ENCODE data around the gene TTLL12.

The TTLL12 gene

DNA sequence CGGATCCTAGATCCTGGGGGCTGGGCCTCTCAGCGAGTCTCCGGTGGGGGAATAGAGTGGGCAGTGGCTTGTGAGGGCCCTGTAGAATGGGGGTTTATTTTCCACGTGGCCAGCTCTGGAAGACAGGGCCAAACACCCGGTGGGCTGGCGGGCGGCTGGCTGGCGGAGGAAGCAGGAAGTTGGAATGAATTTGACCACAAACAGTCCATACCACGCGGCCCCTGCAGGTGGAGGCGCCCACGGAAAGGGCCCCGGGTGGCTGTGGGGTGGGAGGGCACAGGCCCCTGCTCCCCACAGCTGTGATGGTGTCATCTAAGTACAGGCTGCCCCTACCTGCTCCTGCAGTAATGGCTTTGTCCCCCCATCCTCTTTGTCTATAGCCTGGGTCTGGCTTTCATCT lies 58.8 kb downstream of the TTLL12 start:
- H3K9me3 Mint-ChIP-seq, result no peaks in the 10 kb centered on the region
- no peak overlapping the region for H3K4me3 Mint-ChIP-seq
- peaks cover 9% of the 10 kb centered on the region for H3K36me3 Mint-ChIP-seq (ENCODE audit: insufficient read depth)
- H3K4me1 Mint-ChIP-seq (ENCODE audit: low read depth in 2 of 2), result no peaks in the 10 kb centered on the region
- H3K27me3 Mint-ChIP-seq, result no peaks in the 10 kb centered on the region
- ATAC-seq (replicated peaks), result no peak
- DNase-seq, result no peak
- no peak overlapping the region for H3K27ac Mint-ChIP-seq

DNA sequence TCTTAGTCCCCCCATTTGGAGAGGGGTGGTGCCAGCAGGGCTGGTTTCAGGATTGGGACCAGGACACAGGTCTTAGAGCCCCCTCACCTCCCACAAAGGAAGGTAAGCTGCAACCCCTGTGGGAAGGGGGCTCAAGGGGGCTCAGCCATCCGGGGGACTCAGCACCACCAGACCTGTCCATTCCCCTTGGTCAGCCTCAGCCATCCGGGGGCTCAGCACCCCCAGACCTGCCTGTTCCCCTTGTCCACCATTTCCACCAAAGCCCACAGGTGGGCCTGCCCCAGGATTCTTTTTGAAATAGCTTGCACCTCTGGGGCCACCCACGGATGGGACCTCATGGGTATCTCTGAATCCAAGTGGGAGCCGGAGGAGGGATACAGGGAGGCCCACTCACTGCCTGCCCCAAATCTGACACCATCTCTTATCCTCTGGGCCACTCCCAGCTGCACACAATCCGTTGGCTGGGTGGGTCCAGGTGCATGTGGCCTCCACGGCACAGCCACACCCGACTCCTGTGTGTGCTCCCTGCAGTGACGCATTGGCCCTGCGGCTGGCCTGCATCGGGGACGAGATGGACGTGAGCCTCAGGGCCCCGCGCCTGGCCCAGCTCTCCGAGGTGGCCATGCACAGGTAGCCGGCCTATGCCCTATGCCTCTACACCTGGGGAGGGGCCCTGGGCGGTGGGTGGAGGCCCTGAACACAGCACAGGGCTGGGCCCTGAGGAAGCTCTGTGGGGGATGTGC lies 59.6 kb downstream of the TTLL12 start:
- H3K27me3 Mint-ChIP-seq, result no peaks in the 10 kb centered on the region
- no peaks in the 10 kb centered on the region for H3K4me1 Mint-ChIP-seq (ENCODE audit: low read depth in 2 of 2)
- DNase-seq (no peak), ATAC-seq (replicated peaks) (no peak)
- no peaks in the 10 kb centered on the region for H3K9me3 Mint-ChIP-seq
- H3K4me3 Mint-ChIP-seq, result no peak overlapping the region
- no peak overlapping the region for H3K27ac Mint-ChIP-seq
- peaks cover 9% of the 10 kb centered on the region for H3K36me3 Mint-ChIP-seq (ENCODE audit: insufficient read depth)

DNA sequence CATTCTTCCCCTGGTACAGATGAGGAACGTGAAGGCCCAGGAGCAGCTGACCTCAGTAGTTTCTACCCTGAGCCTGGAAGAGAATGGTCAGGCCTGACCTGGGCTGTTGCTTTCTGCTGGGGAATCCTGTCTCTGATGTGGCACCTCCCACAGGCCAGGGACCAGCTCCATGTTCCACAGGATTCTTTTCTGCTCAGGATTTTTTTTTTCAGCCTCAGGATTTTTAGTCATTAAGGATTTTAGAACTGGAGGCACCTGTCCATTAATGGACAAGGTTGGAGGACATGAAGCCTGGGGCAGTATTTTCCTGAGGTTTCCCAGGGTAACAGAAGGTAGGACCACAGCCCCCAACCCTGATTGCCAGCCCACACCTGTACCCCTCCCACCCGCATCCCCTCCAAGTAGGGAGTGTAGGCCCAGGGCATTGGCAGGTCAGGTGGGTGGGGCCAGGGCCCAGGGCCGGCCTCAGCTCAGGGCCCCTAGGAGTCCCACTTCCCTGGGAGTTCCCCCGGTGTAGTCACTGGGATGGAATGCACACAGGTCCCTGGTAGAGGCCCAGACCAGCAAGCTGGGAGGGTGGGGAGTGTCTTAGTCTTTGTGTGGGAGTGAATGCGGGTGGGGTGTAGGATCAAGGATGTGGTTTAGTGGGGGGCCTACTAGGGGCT lies 60.3 kb downstream of the TTLL12 start:
- Mint-ChIP-seq H3K4me3 (no peak overlapping the region), H3K27me3 (no peaks in the 10 kb centered on the region), H3K36me3 (ENCODE audit: insufficient read depth) (peaks cover 9% of the 10 kb centered on the region), H3K4me1 (ENCODE audit: low read depth in 2 of 2) (no peaks in the 10 kb centered on the region), H3K27ac (no peak overlapping the region), H3K9me3 (no peaks in the 10 kb centered on the region)
- DNase-seq, result no peak
- no peak for ATAC-seq (replicated peaks)

DNA sequence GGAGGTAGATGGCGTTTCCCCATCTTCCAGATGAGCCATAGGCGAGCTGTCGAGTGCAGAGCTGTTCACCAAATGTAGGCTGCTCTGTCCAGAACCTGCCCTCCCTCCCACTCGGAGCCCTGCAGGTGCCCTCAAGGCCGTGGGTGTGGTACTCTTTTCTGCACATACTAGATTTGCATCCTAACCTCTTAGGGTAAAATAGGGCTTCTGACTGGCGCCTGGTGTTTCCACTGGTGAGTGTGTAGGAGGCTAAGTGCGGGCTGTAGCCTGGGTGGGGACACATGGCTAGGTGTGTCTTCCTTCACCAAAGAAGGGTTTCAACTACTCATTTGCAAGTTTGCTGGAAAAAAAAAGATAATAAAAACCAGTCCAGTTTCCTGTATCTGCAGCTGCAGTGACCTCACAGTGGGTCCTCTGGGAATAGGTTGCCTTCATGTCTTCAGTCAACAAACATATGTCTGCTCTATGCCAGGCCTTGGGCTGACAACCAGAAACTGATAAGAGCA lies 67.9 kb downstream of the TTLL12 start:
- H3K27ac Mint-ChIP-seq, result no peak overlapping the region
- H3K4me1 Mint-ChIP-seq (ENCODE audit: low read depth in 2 of 2), result peaks cover 0 to 1% of the 10 kb centered on the region in 2 donors
- DNase-seq (no peak), ATAC-seq (replicated peaks) (no peak)
- peaks cover 2% of the 10 kb centered on the region for H3K36me3 Mint-ChIP-seq (ENCODE audit: insufficient read depth)
- H3K27me3 Mint-ChIP-seq, result no peaks in the 10 kb centered on the region
- no peaks in the 10 kb centered on the region for H3K9me3 Mint-ChIP-seq
- H3K4me3 Mint-ChIP-seq, result no peak overlapping the region

DNA sequence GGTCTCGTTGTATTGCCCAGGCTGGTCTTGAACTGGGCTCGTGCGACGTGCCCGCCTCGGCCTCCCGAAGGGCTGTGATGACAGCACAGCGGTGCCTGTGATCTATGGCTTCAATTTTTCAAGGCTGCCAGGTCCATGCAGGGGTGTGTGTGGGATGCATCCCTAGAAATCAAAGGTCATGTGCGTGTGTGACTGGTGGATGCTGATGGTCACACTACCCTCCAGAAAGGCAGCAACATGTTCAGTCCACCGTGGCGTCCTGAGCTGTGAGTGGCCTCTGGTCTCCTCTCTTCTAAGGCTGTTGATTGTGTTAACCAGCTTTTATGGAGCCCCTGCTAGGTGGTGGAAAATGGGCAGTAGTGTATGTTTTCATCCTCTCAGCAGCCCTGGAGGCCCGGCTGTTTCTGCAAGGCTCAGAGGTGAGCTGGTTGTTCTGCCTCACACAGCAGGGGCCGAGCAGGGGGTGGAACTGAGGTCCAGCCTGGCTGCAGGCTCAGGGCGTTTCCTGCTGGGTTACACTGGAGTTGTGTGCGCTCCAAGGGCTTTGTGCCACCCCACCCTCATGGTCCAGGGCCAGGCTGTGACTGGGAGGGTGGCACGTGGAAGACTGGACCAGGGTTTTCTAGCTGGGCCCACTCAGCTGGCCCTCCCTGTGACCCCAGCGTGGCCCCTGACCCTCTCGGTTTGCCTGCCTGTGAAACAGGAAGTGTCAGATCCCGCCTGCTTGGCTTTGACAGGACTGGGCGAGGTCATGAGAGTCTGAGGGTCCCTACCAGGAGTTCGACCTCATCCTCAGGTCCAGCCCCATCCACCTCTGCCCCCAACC lies 68.7 kb downstream of the TTLL12 start:
- no peak overlapping the region for H3K4me3 Mint-ChIP-seq
- H3K36me3 Mint-ChIP-seq (ENCODE audit: insufficient read depth), result no peaks in the 10 kb centered on the region
- ATAC-seq (replicated peaks), result no peak
- H3K27ac Mint-ChIP-seq, result no peak overlapping the region
- no peaks in the 10 kb centered on the region for H3K9me3 Mint-ChIP-seq
- peaks cover 0 to 2% of the 10 kb centered on the region in 2 donors for H3K4me1 Mint-ChIP-seq (ENCODE audit: low read depth in 2 of 2)
- H3K27me3 Mint-ChIP-seq, result no peaks in the 10 kb centered on the region
- DNase-seq, result no peak

DNA sequence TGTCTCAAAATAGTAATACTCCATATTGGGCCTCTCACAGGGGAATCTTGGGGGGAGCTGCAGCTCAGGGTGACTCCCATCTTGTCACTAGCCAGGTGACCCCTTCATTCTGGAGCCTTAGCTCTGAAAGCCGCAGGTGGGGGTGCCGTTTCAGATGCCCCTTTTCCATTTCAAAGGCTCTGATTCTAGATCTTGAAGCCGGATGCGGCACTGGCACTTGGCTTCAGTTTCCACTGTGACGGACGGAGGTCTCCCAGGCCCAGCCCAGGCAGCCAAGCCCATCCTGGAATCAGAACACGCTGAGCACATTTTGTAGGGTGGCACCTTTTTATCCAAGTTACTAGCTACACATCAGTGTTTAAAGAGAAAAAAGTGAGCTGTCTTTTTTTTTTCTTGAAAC lies 70.0 kb downstream of the TTLL12 start:
- H3K4me1 Mint-ChIP-seq (ENCODE audit: low read depth in 2 of 2), result peaks cover 0 to 3% of the 10 kb centered on the region in 2 donors
- no peak for ATAC-seq (replicated peaks)

More for the DNA sequence above, 70.0 kb downstream of the TTLL12 start:
- no peaks in the 10 kb centered on the region for H3K27me3 Mint-ChIP-seq
- DNase-seq, result no peak
- H3K9me3 Mint-ChIP-seq, result no peaks in the 10 kb centered on the region
- no peak overlapping the region for H3K27ac Mint-ChIP-seq
- no peaks in the 10 kb centered on the region for H3K36me3 Mint-ChIP-seq (ENCODE audit: insufficient read depth)
- H3K4me3 Mint-ChIP-seq, result no peak overlapping the region

All from effector memory CD8-positive, alpha-beta T cell (primary cell).